Kidney (tissue), 14 donors: ENCODE results near the gene FAM13C. TPM values are rescaled to one million over a fixed set of nuclear protein-coding genes. Genes with fewer than 3 reads are reported as not detected.

Experiments
- DNase-seq, 5 donors: peaks; one replicate each; pipeline ENCODE4 v3.0.0-alpha.2; 2013 to 2020
- FAIRE-seq: peaks from 2 replicates; lab custom pipeline; 2012; peaks lifted over from hg19 to GRCh38; lab: Jason Lieb, UNC
- H3K27ac ChIP-seq, 2 donors: one replicate each; pipeline ENCODE4 v1.7.0; 2013; ENCODE audit warnings: low read depth in 2 of 2, low read length in 2 of 2, inconsistent platforms in 1 of 2
- H3K27me3 ChIP-seq: one replicate; pipeline ENCODE4 v1.7.1; 2013; ENCODE audit warnings: low read length, inconsistent platforms; ENCODE audit not compliant: control insufficient read depth, insufficient read depth
- H3K36me3 ChIP-seq, 3 donors: one replicate each; pipeline versions ENCODE4 v1.7.0 to v1.7.1; 2013; ENCODE audit warnings: low read length in 3 of 3, control low read depth in 1 of 3, inconsistent platforms in 1 of 3; ENCODE audit not compliant: insufficient read depth in 3 of 3, control insufficient read depth in 2 of 3
- H3K4me1 ChIP-seq, 3 donors: one replicate each; pipeline versions ENCODE4 v1.7.0 to v1.7.1; 2013; ENCODE audit warnings: low read length in 3 of 3, inconsistent platforms in 1 of 3, low read depth in 1 of 3; ENCODE audit not compliant: control insufficient read depth in 2 of 3, insufficient read depth in 2 of 3
- H3K4me3 ChIP-seq, 3 donors: one replicate each; pipeline versions ENCODE4 v1.7.0 to v1.8.1; 2013; ENCODE audit warnings: low read length in 3 of 3, control low read depth in 1 of 3, inconsistent platforms in 1 of 3
- H3K9ac ChIP-seq, 3 donors: one replicate each; pipeline versions ENCODE4 v1.7.0 to v1.7.1; 2013; ENCODE audit warnings: low read length in 3 of 3, control low read depth in 1 of 3, inconsistent platforms in 1 of 3
- H3K9me3 ChIP-seq, 3 donors: one replicate each; pipeline versions ENCODE4 v1.7.0 to v1.7.1; 2013; ENCODE audit warnings: low read length in 3 of 3, control low read depth in 1 of 3, inconsistent platforms in 1 of 3; ENCODE audit not compliant: control insufficient read depth in 2 of 3, insufficient read depth in 1 of 3
- CTCF ChIP-seq: IDR thresholded peaks from 3 replicates; pipeline ENCODE4 v1.5.1; 2012; ENCODE audit warnings: mild to moderate bottlenecking, moderate library complexity, borderline replicate concordance; ENCODE audit not compliant: insufficient read depth; ENCODE audit errors: extremely low read depth
- intact Hi-C: fragments of 100-400 bp; cut with DNase I; formaldehyde crosslinking; loops from one replicate; pipeline ENCODE4 v1.11.1; 2022
- polyA plus RNA-seq: library from polyadenylated mRNA; stranded (reverse); fragments of 350-450 nt; fragmentation: Illumina TruSeq; extraction: RNeasy Lipid Tissue Mini Kit (QIAGEN cat#74804); gene quantifications from one replicate; pipeline ENCODE4 v1.2.3, GENCODE V29; 2014; ENCODE audit warnings: low read depth, low replicate concordance; ENCODE audit not compliant: insufficient read depth
- total RNA-seq: library from RNA; stranded (reverse); fragmentation: NEBNext Ultra II Directional; extraction: Animal tissue kit (Norgen Biotek cat#: 25700); gene quantifications from one replicate; pipeline ENCODE4 v1.2.1, GENCODE V29; 2021
- donor health status: control.
- donor health status: control.
- donor health status: control.
- donor health status: control.
- donor health status: control.
- donor health status: DM: yes; HTN: yes; CAD: no.
- donor health status: Normal renal cell carcinoma (clear cell type).

FAM13C gene
- total and polyA plus RNA-seq, 2 donors from 2014 or later = 1.5 to 8.8 TPM

- intact Hi-C loops = no loop called here
- Histone ChIP-seq H3K27me3 (no peaks in the 10 kb centered on the region), H3K4me1 (no peaks in the 10 kb centered on the region), H3K9me3 (no peaks in the 10 kb centered on the region), H3K36me3 (no peaks in the 10 kb centered on the region), H3K27ac (peak overlapping the region; percentile 28 to 58), H3K4me3 (no peak overlapping the region), H3K9ac (no peak overlapping the region)
- FAIRE-seq (no peak), DNase-seq (peak in 1 of 5 donors; percentile 10)
- no peak for TF ChIP-seq CTCF
Observed at GRCh38 chr10:59383436-59383835, 21.1 kb upstream of the FAM13C start.

GRCh38 chr10:59382831-59383295 is 20.5 kb upstream of the FAM13C start:
- Histone ChIP-seq H3K4me1 (no peaks in the 10 kb centered on the region), H3K36me3 (no peaks in the 10 kb centered on the region), H3K9me3 (no peaks in the 10 kb centered on the region), H3K27me3 (no peaks in the 10 kb centered on the region), H3K27ac (peak overlapping the region in 1 of 2 donors; percentile 28), H3K9ac (no peak overlapping the region), H3K4me3 (no peak overlapping the region)
- no peak for TF ChIP-seq CTCF
- FAIRE-seq (no peak), DNase-seq (peak in 2 of 5 donors; percentile 26 to 56)
- intact Hi-C loops = no loop called here

GRCh38 chr10:59381687-59382086 is 19.3 kb upstream of the FAM13C start:
- H3K36me3 ChIP-seq = no peaks in the 10 kb centered on the region
- no peaks in the 10 kb centered on the region for H3K9me3 ChIP-seq
- no peak overlapping the region for H3K4me3 ChIP-seq
- no peak for FAIRE-seq
- TF ChIP-seq CTCF = no peak
- no peak overlapping the region for H3K27ac ChIP-seq
- H3K27me3 ChIP-seq = no peaks in the 10 kb centered on the region
- DNase-seq = no peak
- H3K4me1 ChIP-seq = no peaks in the 10 kb centered on the region
- H3K9ac ChIP-seq = no peak overlapping the region
- intact Hi-C loops = no loop called here

- no peak overlapping the region for H3K9ac ChIP-seq
- no peaks in the 10 kb centered on the region for H3K4me1 ChIP-seq
- H3K9me3 ChIP-seq = no peaks in the 10 kb centered on the region
- H3K27me3 ChIP-seq = no peaks in the 10 kb centered on the region
- DNase-seq (no peak), FAIRE-seq (no peak)
- no peak for TF ChIP-seq CTCF
- H3K27ac ChIP-seq = no peak overlapping the region
- intact Hi-C loops = no loop called here
- no peaks in the 10 kb centered on the region for H3K36me3 ChIP-seq
- H3K4me3 ChIP-seq = no peak overlapping the region
Observed at GRCh38 chr10:59376846-59377245, 14.5 kb upstream of the FAM13C start.
